ENCODE data around the gene ANO7.

The ANO7 gene

DNA sequence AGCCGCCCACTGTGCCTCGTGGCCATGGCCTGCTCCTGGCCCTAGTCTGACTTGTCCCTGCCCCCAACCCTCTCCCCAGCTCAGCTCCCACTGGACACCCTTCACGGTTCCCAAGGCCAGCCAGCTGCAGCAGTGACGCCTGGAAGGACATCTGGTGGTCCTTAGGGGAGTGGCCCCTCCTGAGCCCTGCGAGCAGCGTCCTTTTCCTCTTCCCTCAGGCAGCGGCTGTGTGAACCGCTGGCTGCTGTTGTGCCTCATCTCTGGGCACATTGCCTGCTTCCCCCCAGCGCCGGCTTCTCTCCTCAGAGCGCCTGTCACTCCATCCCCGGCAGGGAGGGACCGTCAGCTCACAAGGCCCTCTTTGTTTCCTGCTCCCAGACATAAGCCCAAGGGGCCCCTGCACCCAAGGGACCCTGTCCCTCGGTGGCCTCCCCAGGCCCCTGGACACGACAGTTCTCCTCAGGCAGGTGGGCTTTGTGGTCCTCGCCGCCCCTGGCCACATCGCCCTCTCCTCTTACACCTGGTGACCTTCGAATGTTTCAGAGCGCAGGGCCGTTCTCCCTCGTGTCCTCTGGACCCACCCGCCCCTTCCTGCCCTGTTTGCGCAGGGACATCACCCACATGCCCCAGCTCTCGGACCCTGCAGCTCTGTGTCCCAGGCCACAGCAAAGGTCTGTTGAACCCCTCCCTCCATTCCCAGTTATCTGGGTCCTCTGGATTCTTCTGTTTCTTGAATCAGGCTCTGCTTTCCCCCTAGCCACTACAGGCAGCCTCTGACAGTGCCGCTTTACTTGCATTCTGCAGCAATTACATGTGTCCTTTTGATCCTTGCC is 35.8 kb downstream of the ANO7 start:
- no peak overlapping the region for H3K4me3 ChIP-seq (ENCODE audit: control insufficient read depth, low read depth, low read length)
- TF ChIP-seq, protein P1, sequence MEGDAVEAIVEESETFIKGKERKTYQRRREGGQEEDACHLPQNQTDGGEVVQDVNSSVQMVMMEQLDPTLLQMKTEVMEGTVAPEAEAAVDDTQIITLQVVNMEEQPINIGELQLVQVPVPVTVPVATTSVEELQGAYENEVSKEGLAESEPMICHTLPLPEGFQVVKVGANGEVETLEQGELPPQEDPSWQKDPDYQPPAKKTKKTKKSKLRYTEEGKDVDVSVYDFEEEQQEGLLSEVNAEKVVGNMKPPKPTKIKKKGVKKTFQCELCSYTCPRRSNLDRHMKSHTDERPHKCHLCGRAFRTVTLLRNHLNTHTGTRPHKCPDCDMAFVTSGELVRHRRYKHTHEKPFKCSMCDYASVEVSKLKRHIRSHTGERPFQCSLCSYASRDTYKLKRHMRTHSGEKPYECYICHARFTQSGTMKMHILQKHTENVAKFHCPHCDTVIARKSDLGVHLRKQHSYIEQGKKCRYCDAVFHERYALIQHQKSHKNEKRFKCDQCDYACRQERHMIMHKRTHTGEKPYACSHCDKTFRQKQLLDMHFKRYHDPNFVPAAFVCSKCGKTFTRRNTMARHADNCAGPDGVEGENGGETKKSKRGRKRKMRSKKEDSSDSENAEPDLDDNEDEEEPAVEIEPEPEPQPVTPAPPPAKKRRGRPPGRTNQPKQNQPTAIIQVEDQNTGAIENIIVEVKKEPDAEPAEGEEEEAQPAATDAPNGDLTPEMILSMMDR (IDR thresholded peaks at IDR 0.05; ENCODE audit: control insufficient read depth, insufficient read depth, low read depth, low read length, missing control alignments), result no peak
- no peak for DNase-seq (ENCODE audit: low read depth)

- no peak for DNase-seq (ENCODE audit: low read depth)
- TF ChIP-seq, protein P1 (IDR thresholded peaks at IDR 0.05; ENCODE audit: control insufficient read depth, insufficient read depth, low read depth, low read length, missing control alignments), result no peak
- H3K4me3 ChIP-seq (ENCODE audit: control insufficient read depth, low read depth, low read length), result no peak overlapping the region
Measured at GRCh38 chr2:241224851-241225438, 36.5 kb downstream of the ANO7 start.

GRCh38 chr2:241225545-241225944 is 37.1 kb downstream of the ANO7 start:
- no peak for DNase-seq (ENCODE audit: low read depth)
- TF ChIP-seq, protein P1 (IDR thresholded peaks at IDR 0.05; ENCODE audit: control insufficient read depth, insufficient read depth, low read depth, low read length, missing control alignments), result no peak
- no peak overlapping the region for H3K4me3 ChIP-seq (ENCODE audit: control insufficient read depth, low read depth, low read length)

DNA sequence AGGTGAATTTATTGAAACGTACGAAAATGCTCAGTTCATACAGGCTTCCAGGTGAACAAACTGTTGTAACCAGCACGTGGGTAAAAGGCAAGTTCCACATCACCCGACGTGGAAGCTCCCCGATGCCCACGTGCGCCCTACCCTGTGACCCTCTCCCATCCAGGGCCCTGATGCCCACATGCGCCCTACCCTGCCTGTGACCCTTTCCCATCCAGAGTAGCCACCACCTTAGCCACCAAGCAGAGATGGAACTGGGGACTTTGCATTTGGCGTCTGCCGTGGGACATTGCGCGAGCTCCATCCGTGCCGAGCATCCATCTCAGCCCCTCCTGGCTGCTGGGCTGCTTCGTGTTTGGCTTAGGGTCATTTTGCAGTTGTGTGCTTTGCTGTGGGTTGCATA is 37.5 kb downstream of the ANO7 start:
- TF ChIP-seq, protein P1 (IDR thresholded peaks at IDR 0.05; ENCODE audit: control insufficient read depth, insufficient read depth, low read depth, low read length, missing control alignments), result no peak
- DNase-seq (ENCODE audit: low read depth), result no peak
- no peak overlapping the region for H3K4me3 ChIP-seq (ENCODE audit: control insufficient read depth, low read depth, low read length)

DNA sequence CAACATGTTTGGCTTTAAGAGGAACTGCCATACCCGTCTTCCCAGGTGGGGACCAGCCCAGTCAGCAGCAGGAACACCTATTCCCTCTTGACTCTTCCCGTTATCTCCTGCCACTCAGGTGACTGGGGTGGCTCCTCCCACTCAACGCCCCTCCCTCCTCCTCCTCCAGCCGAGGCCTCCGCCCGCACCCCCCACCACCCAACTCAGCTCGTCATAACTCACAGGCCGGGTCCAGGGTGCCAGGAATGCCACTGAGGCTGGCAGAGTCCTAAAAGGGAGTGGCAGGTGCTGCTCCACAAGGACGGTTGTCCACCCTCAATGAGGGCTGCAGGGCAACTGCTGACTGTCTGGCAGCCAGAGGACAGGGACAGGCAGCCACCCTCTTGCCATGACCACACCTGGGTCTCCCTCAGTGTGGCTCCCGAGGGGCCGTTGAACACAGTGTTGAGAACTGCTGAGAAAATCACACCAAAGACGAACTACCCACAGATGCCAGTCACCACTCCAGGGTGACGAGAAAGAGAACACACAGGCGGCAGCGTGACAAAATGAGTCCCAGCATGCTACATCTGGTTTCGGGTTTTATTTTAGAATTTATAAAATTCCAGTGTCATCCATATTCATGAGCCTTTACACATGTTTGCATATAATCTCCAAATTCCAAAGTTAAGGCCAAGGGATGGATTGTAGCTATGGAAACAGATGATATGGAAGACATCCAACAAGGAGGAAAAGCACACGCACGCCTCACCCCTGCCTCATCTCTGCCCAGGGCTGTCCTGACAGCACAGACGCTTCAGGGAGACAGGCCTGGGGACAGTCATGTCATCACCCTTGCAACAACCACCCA is 38.5 kb downstream of the ANO7 start:
- TF ChIP-seq, protein P1 (IDR thresholded peaks at IDR 0.05; ENCODE audit: control insufficient read depth, insufficient read depth, low read depth, low read length, missing control alignments), result no peak
- DNase-seq (ENCODE audit: low read depth), result no peak
- no peak overlapping the region for H3K4me3 ChIP-seq (ENCODE audit: control insufficient read depth, low read depth, low read length)

DNA sequence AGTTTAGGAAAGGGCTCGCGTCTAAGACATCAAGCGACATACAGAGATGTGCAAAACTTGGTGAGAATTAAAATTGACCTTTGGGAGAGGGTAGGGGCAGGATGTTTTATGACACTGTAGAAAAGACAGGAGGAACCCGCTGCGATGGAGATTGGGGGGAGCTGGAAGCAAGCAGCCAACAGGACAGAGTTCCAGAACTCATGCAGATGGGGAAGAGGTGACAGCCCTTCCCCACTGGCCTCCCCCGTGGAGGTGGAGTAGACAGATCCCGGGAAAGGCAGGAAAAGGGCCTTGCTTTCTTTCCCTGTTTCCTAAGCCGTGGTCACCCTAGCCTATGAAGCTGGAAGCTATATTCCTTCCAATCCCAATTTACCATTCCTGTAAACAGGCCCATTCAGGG is 39.1 kb downstream of the ANO7 start:
- TF ChIP-seq, protein P1 (IDR thresholded peaks at IDR 0.05; ENCODE audit: control insufficient read depth, insufficient read depth, low read depth, low read length, missing control alignments), result no peak
- no peak overlapping the region for H3K4me3 ChIP-seq (ENCODE audit: control insufficient read depth, low read depth, low read length)
- DNase-seq (ENCODE audit: low read depth), result no peak
